Measurements from ENCODE around the gene EXOC3L1.

- TF ChIP-seq, protein P1, sequence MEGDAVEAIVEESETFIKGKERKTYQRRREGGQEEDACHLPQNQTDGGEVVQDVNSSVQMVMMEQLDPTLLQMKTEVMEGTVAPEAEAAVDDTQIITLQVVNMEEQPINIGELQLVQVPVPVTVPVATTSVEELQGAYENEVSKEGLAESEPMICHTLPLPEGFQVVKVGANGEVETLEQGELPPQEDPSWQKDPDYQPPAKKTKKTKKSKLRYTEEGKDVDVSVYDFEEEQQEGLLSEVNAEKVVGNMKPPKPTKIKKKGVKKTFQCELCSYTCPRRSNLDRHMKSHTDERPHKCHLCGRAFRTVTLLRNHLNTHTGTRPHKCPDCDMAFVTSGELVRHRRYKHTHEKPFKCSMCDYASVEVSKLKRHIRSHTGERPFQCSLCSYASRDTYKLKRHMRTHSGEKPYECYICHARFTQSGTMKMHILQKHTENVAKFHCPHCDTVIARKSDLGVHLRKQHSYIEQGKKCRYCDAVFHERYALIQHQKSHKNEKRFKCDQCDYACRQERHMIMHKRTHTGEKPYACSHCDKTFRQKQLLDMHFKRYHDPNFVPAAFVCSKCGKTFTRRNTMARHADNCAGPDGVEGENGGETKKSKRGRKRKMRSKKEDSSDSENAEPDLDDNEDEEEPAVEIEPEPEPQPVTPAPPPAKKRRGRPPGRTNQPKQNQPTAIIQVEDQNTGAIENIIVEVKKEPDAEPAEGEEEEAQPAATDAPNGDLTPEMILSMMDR (IDR thresholded peaks at IDR 0.05; ENCODE audit: insufficient read depth, low read length), result no peak
- TF ChIP-seq, protein P2, sequence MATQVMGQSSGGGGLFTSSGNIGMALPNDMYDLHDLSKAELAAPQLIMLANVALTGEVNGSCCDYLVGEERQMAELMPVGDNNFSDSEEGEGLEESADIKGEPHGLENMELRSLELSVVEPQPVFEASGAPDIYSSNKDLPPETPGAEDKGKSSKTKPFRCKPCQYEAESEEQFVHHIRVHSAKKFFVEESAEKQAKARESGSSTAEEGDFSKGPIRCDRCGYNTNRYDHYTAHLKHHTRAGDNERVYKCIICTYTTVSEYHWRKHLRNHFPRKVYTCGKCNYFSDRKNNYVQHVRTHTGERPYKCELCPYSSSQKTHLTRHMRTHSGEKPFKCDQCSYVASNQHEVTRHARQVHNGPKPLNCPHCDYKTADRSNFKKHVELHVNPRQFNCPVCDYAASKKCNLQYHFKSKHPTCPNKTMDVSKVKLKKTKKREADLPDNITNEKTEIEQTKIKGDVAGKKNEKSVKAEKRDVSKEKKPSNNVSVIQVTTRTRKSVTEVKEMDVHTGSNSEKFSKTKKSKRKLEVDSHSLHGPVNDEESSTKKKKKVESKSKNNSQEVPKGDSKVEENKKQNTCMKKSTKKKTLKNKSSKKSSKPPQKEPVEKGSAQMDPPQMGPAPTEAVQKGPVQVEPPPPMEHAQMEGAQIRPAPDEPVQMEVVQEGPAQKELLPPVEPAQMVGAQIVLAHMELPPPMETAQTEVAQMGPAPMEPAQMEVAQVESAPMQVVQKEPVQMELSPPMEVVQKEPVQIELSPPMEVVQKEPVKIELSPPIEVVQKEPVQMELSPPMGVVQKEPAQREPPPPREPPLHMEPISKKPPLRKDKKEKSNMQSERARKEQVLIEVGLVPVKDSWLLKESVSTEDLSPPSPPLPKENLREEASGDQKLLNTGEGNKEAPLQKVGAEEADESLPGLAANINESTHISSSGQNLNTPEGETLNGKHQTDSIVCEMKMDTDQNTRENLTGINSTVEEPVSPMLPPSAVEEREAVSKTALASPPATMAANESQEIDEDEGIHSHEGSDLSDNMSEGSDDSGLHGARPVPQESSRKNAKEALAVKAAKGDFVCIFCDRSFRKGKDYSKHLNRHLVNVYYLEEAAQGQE (IDR thresholded peaks at IDR 0.05; ENCODE audit: insufficient replicate concordance, low read depth), result no peak
Observed at GRCh38 chr16:67166110-67166547, 23.8 kb downstream of the EXOC3L1 start.

Measured in HL-60 (cell line).